HEK293T (cell line): ENCODE results near the gene KIF7.

Experiments used
- BHLHE40 ChIP-seq: fragments of 450-650 bp; IDR thresholded peaks from 2 replicates; pipeline ENCODE4 v1.6.1; 2016; ENCODE audit warnings: mild to moderate bottlenecking, moderate library complexity, borderline replicate concordance
- FOXA1 ChIP-seq: fragments of 450-650 bp; IDR thresholded peaks from 2 replicates; pipeline ENCODE4 v1.6.1; 2016; ENCODE audit warnings: mild to moderate bottlenecking
- FOXK2 ChIP-seq: fragments of 450-650 bp; IDR thresholded peaks from 2 replicates; pipeline ENCODE4 v1.6.1; 2016; ENCODE audit warnings: mild to moderate bottlenecking
- LEF1 ChIP-seq: fragments of 450-650 bp; IDR thresholded peaks from 2 replicates; pipeline ENCODE4 v1.6.1; 2017; ENCODE audit warnings: mild to moderate bottlenecking, borderline replicate concordance
- NFRKB ChIP-seq: fragments of 450-650 bp; IDR thresholded peaks from 2 replicates; pipeline ENCODE4 v1.6.1; 2016; ENCODE audit warnings: mild to moderate bottlenecking, moderate library complexity
- SP1 ChIP-seq: fragments of 450-650 bp; IDR thresholded peaks from 2 replicates; pipeline ENCODE4 v1.6.1; 2017
- SUZ12 ChIP-seq: fragments of 450-650 bp; IDR thresholded peaks from 2 replicates; pipeline ENCODE4 v1.6.1; 2016; ENCODE audit warnings: mild to moderate bottlenecking

GRCh38 chr15:89657686-89658200, 2.5 kb upstream of the KIF7 start:
- TF ChIP-seq FOXK2: no peak
- no peak for TF ChIP-seq SUZ12
- no peak for TF ChIP-seq SP1
- no peak for TF ChIP-seq NFRKB
- no peak for TF ChIP-seq FOXA1
- no peak for TF ChIP-seq LEF1
- no peak for TF ChIP-seq BHLHE40
